T-helper 17 cell (primary cell): ENCODE results near the gene TNFRSF1A. TPM values are rescaled to one million over a fixed set of nuclear protein-coding genes. Genes with fewer than 3 reads are reported as not detected.
A peak's percentile ranks its signal among the peaks of the same experiment; 100 is the strongest.
"Not testable (repeated sequence)": the region's sequence is repeated elsewhere in the genome, so short reads cannot be mapped to it uniquely, and the experiment has no call there.

Source experiments
- ATAC-seq: fragments of 150-1000 bp; cut with Tn5 transposase; 2 replicates; pipeline ENCODE4 v1.10.0; 2021; ENCODE audit warnings: mild to moderate bottlenecking, moderate library complexity
- DNase-seq, 3 donors: peaks; one replicate each; pipeline versions ENCODE4 v3.0.0 to v3.0.0-alpha.2; 2020 to 2021
- H3K9me3 ChIP-seq: one replicate; pipeline ENCODE4 v1.7.0; 2013; ENCODE audit warnings: low read length, mild to moderate bottlenecking; ENCODE audit not compliant: control insufficient read depth, poor library complexity, severe bottlenecking
- H3K27ac Mint-ChIP-seq: one replicate; pipeline ENCODE4 v1.8.0; 2022; ENCODE audit warnings: mild to moderate bottlenecking, moderate library complexity, mixed read lengths
- H3K27me3 Mint-ChIP-seq: one replicate; pipeline ENCODE4 v1.8.0; 2022; ENCODE audit warnings: mixed read lengths
- H3K36me3 Mint-ChIP-seq: one replicate; pipeline ENCODE4 v1.8.0; 2022; ENCODE audit warnings: low read depth, mixed read lengths
- H3K4me1 Mint-ChIP-seq: one replicate; pipeline ENCODE4 v1.8.0; 2022; ENCODE audit warnings: mild to moderate bottlenecking, mixed read lengths
- H3K4me3 Mint-ChIP-seq: one replicate; pipeline ENCODE4 v1.8.0; 2022; ENCODE audit warnings: mild to moderate bottlenecking, moderate library complexity, mixed read lengths
- total RNA-seq, 4 donors: library from RNA in 2 of 4; stranded (reverse) in 2 of 4; gene quantifications; one replicate each; pipeline ENCODE4 v1.2.3 and lab custom pipeline; 2022 to 2026

Gene TNFRSF1A
- total RNA-seq, 2 donors from 2014 or later: 22.4 to 23.0 TPM

GRCh38 chr12:6294156-6295093 lies 47.5 kb downstream of the TNFRSF1A start:
- Mint-ChIP-seq H3K36me3 (peaks cover 4% of the 10 kb centered on the region), H3K4me3 (no peak overlapping the region), H3K4me1 (peaks cover 8% of the 10 kb centered on the region), H3K27ac (peak overlapping the region; percentile 61), H3K27me3 (peaks cover 31% of the 10 kb centered on the region)
- no peaks in the 10 kb centered on the region for H3K9me3 ChIP-seq
- ATAC-seq: no peak
- DNase-seq: no peak

GRCh38 chr12:6292606-6293005 lies 49.3 kb downstream of the TNFRSF1A start:
- Mint-ChIP-seq H3K27me3 (peaks cover 31% of the 10 kb centered on the region), H3K4me3 (no peak overlapping the region), H3K27ac (no peak overlapping the region), H3K4me1 (peaks cover 8% of the 10 kb centered on the region), H3K36me3 (peaks cover 4% of the 10 kb centered on the region)
- DNase-seq (no peak), ATAC-seq (no peak)
- no peaks in the 10 kb centered on the region for H3K9me3 ChIP-seq

- H3K4me1 Mint-ChIP-seq, DNase-seq, H3K4me3 Mint-ChIP-seq, H3K9me3 ChIP-seq, H3K36me3 Mint-ChIP-seq, H3K27ac Mint-ChIP-seq, ATAC-seq: not testable (repeated sequence)
- peaks cover 16% of the 10 kb centered on the region for H3K27me3 Mint-ChIP-seq
Observed at GRCh38 chr12:6289906-6290305, 52.0 kb downstream of the TNFRSF1A start.

- not testable (repeated sequence) for DNase-seq, H3K9me3 ChIP-seq, H3K36me3 Mint-ChIP-seq, ATAC-seq, H3K27ac Mint-ChIP-seq, H3K4me3 Mint-ChIP-seq, H3K4me1 Mint-ChIP-seq
- peaks cover 12% of the 10 kb centered on the region for H3K27me3 Mint-ChIP-seq
Observed at GRCh38 chr12:6289081-6289480, 52.8 kb downstream of the TNFRSF1A start.

- peaks cover 12% of the 10 kb centered on the region for H3K27me3 Mint-ChIP-seq
- H3K4me3 Mint-ChIP-seq: no peak overlapping the region
- H3K4me1 Mint-ChIP-seq: peaks cover 6% of the 10 kb centered on the region
- peaks cover 2% of the 10 kb centered on the region for H3K36me3 Mint-ChIP-seq
- H3K9me3 ChIP-seq: no peaks in the 10 kb centered on the region
- peak overlapping the region; percentile 67 for H3K27ac Mint-ChIP-seq
- ATAC-seq (no peak), DNase-seq (no peak)
Observed at GRCh38 chr12:6288235-6288634, 53.6 kb downstream of the TNFRSF1A start.

- Mint-ChIP-seq H3K27ac (no peak overlapping the region), H3K4me1 (peaks cover 14% of the 10 kb centered on the region), H3K27me3 (peaks cover 29% of the 10 kb centered on the region), H3K4me3 (no peak overlapping the region), H3K36me3 (peaks cover 2% of the 10 kb centered on the region)
- no peak for DNase-seq
- no peak for ATAC-seq
- no peaks in the 10 kb centered on the region for H3K9me3 ChIP-seq
Observed at GRCh38 chr12:6285532-6286306, 56.2 kb downstream of the TNFRSF1A start.

- peaks cover 33% of the 10 kb centered on the region for H3K27me3 Mint-ChIP-seq
- H3K27ac Mint-ChIP-seq: no peak overlapping the region
- DNase-seq: peak; percentile 27 to 46 (median 32)
- ATAC-seq: peak; percentile 85
- H3K9me3 ChIP-seq: no peaks in the 10 kb centered on the region
- peaks cover 2% of the 10 kb centered on the region for H3K36me3 Mint-ChIP-seq
- H3K4me3 Mint-ChIP-seq: no peak overlapping the region
- peaks cover 14% of the 10 kb centered on the region for H3K4me1 Mint-ChIP-seq
Observed at GRCh38 chr12:6285063-6285477, 56.8 kb downstream of the TNFRSF1A start.

- Mint-ChIP-seq H3K36me3 (no peaks in the 10 kb centered on the region), H3K27ac (no peak overlapping the region), H3K4me1 (peaks cover 15% of the 10 kb centered on the region), H3K4me3 (no peak overlapping the region), H3K27me3 (peaks cover 41% of the 10 kb centered on the region)
- ATAC-seq (no peak), DNase-seq (no peak)
- H3K9me3 ChIP-seq: no peaks in the 10 kb centered on the region
Observed at GRCh38 chr12:6284273-6284672, 57.6 kb downstream of the TNFRSF1A start.

GRCh38 chr12:6282453-6282840 lies 59.4 kb downstream of the TNFRSF1A start:
- H3K9me3 ChIP-seq: no peaks in the 10 kb centered on the region
- H3K4me1 Mint-ChIP-seq: peaks cover 16% of the 10 kb centered on the region
- no peak for DNase-seq
- H3K36me3 Mint-ChIP-seq: no peaks in the 10 kb centered on the region
- no peak for ATAC-seq
- H3K4me3 Mint-ChIP-seq: no peak overlapping the region
- no peak overlapping the region for H3K27ac Mint-ChIP-seq
- peaks cover 30% of the 10 kb centered on the region for H3K27me3 Mint-ChIP-seq

- no peak overlapping the region for H3K27ac Mint-ChIP-seq
- no peaks in the 10 kb centered on the region for H3K36me3 Mint-ChIP-seq
- peaks cover 16% of the 10 kb centered on the region for H3K4me1 Mint-ChIP-seq
- peak overlapping the region; percentile 60 for H3K4me3 Mint-ChIP-seq
- H3K9me3 ChIP-seq: no peaks in the 10 kb centered on the region
- no peak for DNase-seq
- ATAC-seq: no peak
- peaks cover 39% of the 10 kb centered on the region for H3K27me3 Mint-ChIP-seq
Observed at GRCh38 chr12:6281081-6281809, 60.6 kb downstream of the TNFRSF1A start.

GRCh38 chr12:6280672-6281071 lies 61.2 kb downstream of the TNFRSF1A start:
- H3K36me3 Mint-ChIP-seq: no peaks in the 10 kb centered on the region
- H3K4me3 Mint-ChIP-seq: peak overlapping the region; percentile 73
- no peak overlapping the region for H3K27ac Mint-ChIP-seq
- DNase-seq (no peak), ATAC-seq (no peak)
- no peaks in the 10 kb centered on the region for H3K9me3 ChIP-seq
- H3K27me3 Mint-ChIP-seq: peaks cover 39% of the 10 kb centered on the region
- H3K4me1 Mint-ChIP-seq: peaks cover 16% of the 10 kb centered on the region

- no peaks in the 10 kb centered on the region for H3K36me3 Mint-ChIP-seq
- H3K27me3 Mint-ChIP-seq: peaks cover 42% of the 10 kb centered on the region
- no peak overlapping the region for H3K4me3 Mint-ChIP-seq
- no peak overlapping the region for H3K27ac Mint-ChIP-seq
- H3K4me1 Mint-ChIP-seq: peaks cover 15% of the 10 kb centered on the region
- no peak for DNase-seq
- ATAC-seq: no peak
- no peaks in the 10 kb centered on the region for H3K9me3 ChIP-seq
Observed at GRCh38 chr12:6280053-6280469, 61.8 kb downstream of the TNFRSF1A start.

GRCh38 chr12:6279631-6280030 lies 62.2 kb downstream of the TNFRSF1A start:
- H3K9me3 ChIP-seq: no peaks in the 10 kb centered on the region
- ATAC-seq (no peak), DNase-seq (no peak)
- Mint-ChIP-seq H3K27me3 (peaks cover 46% of the 10 kb centered on the region), H3K27ac (no peak overlapping the region), H3K4me1 (peaks cover 11% of the 10 kb centered on the region), H3K4me3 (no peak overlapping the region), H3K36me3 (no peaks in the 10 kb centered on the region)
